HCT116 (cell line): ENCODE data around the gene TTC38. TPM values are rescaled to one million over a fixed set of nuclear protein-coding genes. Genes with fewer than 3 reads are reported as not detected.

Experiments used
- ATAC-seq: fragments of 200-7000 bp; cut with Tn5 transposase; 2 replicates; pipeline ENCODE4 v1.9.1; 2020; ENCODE audit warnings: mild to moderate bottlenecking, moderate library complexity
- BruUV-seq: library from RNA; stranded (reverse); fragments of 400-500 nt; replicated peaks from 2 replicates; lab custom pipeline; 2021; lab: Mats Ljungman, UMichigan
- CTCF ChIA-PET: fragments of 300-600 bp; sonication (Branson Sonifier 250); formaldehyde crosslinking; loops from one replicate; lab custom pipeline; 2021; ENCODE audit warnings: antibody characterized with exemption; lab: Charles Lee
- POLR2A ChIA-PET: fragments of 300-600, 350-600 bp; sonication (Branson Sonifier 250); formaldehyde crosslinking; loops from one replicate; lab custom pipeline; 2021; ENCODE audit warnings: antibody characterized with exemption; lab: Charles Lee
- RAD21 ChIA-PET, 2 experiments: fragments of 300-600 bp; sonication (Branson Sonifier 250); formaldehyde crosslinking; loops; one replicate each; lab custom pipeline; 2023; ENCODE audit warnings: low total read pairs in 2 of 2; ENCODE audit not compliant: uncharacterized antibody in 2 of 2, unreplicated experiment in 2 of 2, low non-redundant PET in 1 of 2; lab: Charles Lee
- DNase-seq: peaks from one replicate; pipeline ENCODE4 v3.0.0-alpha.2; 2010; ENCODE audit warnings: low read depth, low spot score
- H2AFZ ChIP-seq: fragments of 200-600 bp; shearing (Covaris generic), sonication (generic); 2 replicates; pipeline ENCODE4 v1.6.1; 2017; ENCODE audit warnings: low read depth, mixed run types, mixed read lengths, antibody characterized with exemption, low read length; ENCODE audit not compliant: poor library complexity, severe bottlenecking
- H3K27ac ChIP-seq: 2 replicates; pipeline ENCODE4 v1.5.1; 2012; ENCODE audit warnings: low read depth, low read length
- H3K27me3 ChIP-seq: fragments of 200-600 bp; sonication (generic); 2 replicates; pipeline ENCODE4 v1.6.1; 2016; ENCODE audit warnings: mixed run types, low read length, mixed read lengths; ENCODE audit not compliant: insufficient read depth
- H3K36me3 ChIP-seq, 2 experiments: fragments of 200-500 bp in 1 of 2; fragments of 200-600 bp in 1 of 2; sonication (Bioruptor generic) in 1 of 2; sonication (generic) in 1 of 2; 2 replicates each; pipeline versions ENCODE4 v1.5.1 to v1.6.1; 2014 to 2016; ENCODE audit warnings: low read length in 2 of 2, inconsistent platforms in 1 of 2, mixed read lengths in 1 of 2, mixed run types in 1 of 2; ENCODE audit not compliant: insufficient read depth in 2 of 2, control insufficient read depth in 1 of 2
- H3K4me1 ChIP-seq, 2 experiments: fragments of 200-600 bp in 1 of 2; sonication (generic) in 1 of 2; 2 replicates each; pipeline versions ENCODE4 v1.5.1 to v1.6.1; 2012 to 2017; ENCODE audit warnings: low read length in 2 of 2, inconsistent platforms in 1 of 2, mild to moderate bottlenecking in 1 of 2, mixed read lengths in 1 of 2, mixed run types in 1 of 2, moderate library complexity in 1 of 2; ENCODE audit not compliant: insufficient read depth in 2 of 2, control insufficient read depth in 1 of 2
- H3K4me2 ChIP-seq: fragments of 200-600 bp; sonication (generic); 2 replicates; pipeline ENCODE4 v1.6.1; 2017; ENCODE audit warnings: mixed run types, low read length, mixed read lengths
- H3K4me3 ChIP-seq, 2 experiments: fragments of 200-600 bp in 1 of 2; sonication (generic) in 1 of 2; replicated peaks in 1 of 2; 2 replicates each; pipeline ENCODE4 v1.5.1; 2011 to 2016; ENCODE audit warnings: low read length in 2 of 2, control low read depth in 1 of 2, low read depth in 1 of 2, mild to moderate bottlenecking in 1 of 2, mixed read lengths in 1 of 2, mixed run types in 1 of 2
- H3K79me2 ChIP-seq: fragments of 200-600 bp; sonication (generic); 2 replicates; pipeline ENCODE4 v1.6.1; 2017; ENCODE audit warnings: mild to moderate bottlenecking, mixed run types, low read length, moderate library complexity, mixed read lengths; ENCODE audit not compliant: insufficient read depth
- H3K9ac ChIP-seq: fragments of 200-600 bp; sonication (generic); 2 replicates; pipeline ENCODE4 v1.6.1; 2016; ENCODE audit warnings: low read length, mixed read lengths
- H3K9me2 ChIP-seq: fragments of 200-600 bp; sonication (generic), shearing (Covaris generic); 2 replicates; pipeline ENCODE4 v1.6.1; 2017; ENCODE audit warnings: mixed run types, mild to moderate bottlenecking, moderate library complexity; ENCODE audit not compliant: insufficient read depth
- H3K9me3 ChIP-seq, 2 experiments: fragments of 200-500 bp in 1 of 2; fragments of 200-600 bp in 1 of 2; sonication (Bioruptor generic) in 1 of 2; sonication (generic) in 1 of 2; 2 replicates each; pipeline ENCODE4 v1.6.1; 2014 to 2017; ENCODE audit warnings: low read length in 2 of 2, mixed read lengths in 2 of 2, inconsistent platforms in 1 of 2, low read depth in 1 of 2, mild to moderate bottlenecking in 1 of 2, mixed run types in 1 of 2, moderate library complexity in 1 of 2; ENCODE audit not compliant: control insufficient read depth in 1 of 2, insufficient read depth in 1 of 2
- H4K20me1 ChIP-seq: fragments of 200-600 bp; sonication (generic), shearing (Covaris generic); 2 replicates; pipeline ENCODE4 v1.6.1; 2017; ENCODE audit warnings: mixed run types, mild to moderate bottlenecking, moderate library complexity; ENCODE audit not compliant: insufficient read depth
- CBX3 ChIP-seq: IDR thresholded peaks from 2 replicates; pipeline ENCODE4 v1.6.1; 2012; ENCODE audit warnings: low read depth
- FOSL1 ChIP-seq: IDR thresholded peaks from 2 replicates; pipeline ENCODE4 v1.6.1; 2012; ENCODE audit warnings: low read depth
- POLR2AphosphoS5 ChIP-seq: IDR thresholded peaks from 2 replicates; pipeline ENCODE4 v1.6.1; 2011; ENCODE audit warnings: mild to moderate bottlenecking, low read depth, low read length, moderate library complexity
- intact Hi-C: fragments of 100-400 bp; cut with micrococcal nuclease; formaldehyde crosslinking; loops from 2 replicates; pipeline ENCODE4 v1.10.0; 2022
- total RNA-seq: library from RNA; stranded (reverse); gene quantifications from one replicate; pipeline ENCODE4 v1.2.1, GENCODE V29; 2021; ENCODE audit not compliant: unreplicated experiment

Gene TTC38
- total RNA-seq, 1 experiment from 2014 or later: 22.9 TPM

GRCh38 chr22:46340676-46341075 lies 72.9 kb downstream of the TTC38 start:
- H3K27me3 ChIP-seq: no peaks in the 10 kb centered on the region
- H3K27ac ChIP-seq: no peak overlapping the region
- no TSS peak for BruUV-seq
- intact Hi-C loops: no loop called here
- H2AFZ ChIP-seq: no peak overlapping the region
- TF ChIP-seq CBX3 (no peak), FOSL1 (no peak), POLR2AphosphoS5 (no peak)
- no peaks in the 10 kb centered on the region for H3K9me3 ChIP-seq
- H3K4me2 ChIP-seq: no peak overlapping the region
- DNase-seq: no peak
- H3K4me3 ChIP-seq: no peak overlapping the region
- ChIA-PET CTCF (no interaction called here), RAD21 (no interaction called here), POLR2A (no interaction called here)
- no peak for ATAC-seq
- no peak overlapping the region for H3K9ac ChIP-seq
- H3K36me3 ChIP-seq: peaks cover 56 to 74% of the 10 kb centered on the region in 2 experiments; a peak in 3 of 4 replicates
- H3K4me1 ChIP-seq: peaks cover 6 to 11% of the 10 kb centered on the region in 2 experiments; a peak in 3 of 4 replicates
- no peaks in the 10 kb centered on the region for H3K9me2 ChIP-seq
- H4K20me1 ChIP-seq: no peaks in the 10 kb centered on the region
- H3K79me2 ChIP-seq: peaks cover 66% of the 10 kb centered on the region

Other genes starting within 250 kb of the TTC38 start
- 14.5 TPM for gene PPARA, start 117.5 kb upstream of the TTC38 start, total RNA-seq
- 16.3 TPM for gene CDPF1, start 17.7 kb upstream of the TTC38 start, total RNA-seq
- gene PKDREJ, start 4.7 kb upstream of the TTC38 start, total RNA-seq: not detected
- gene GTSE1, start 28.9 kb downstream of the TTC38 start, total RNA-seq: 46.1 TPM
- 65.4 TPM for gene TRMU, start 67.7 kb downstream of the TTC38 start, total RNA-seq